HAP-1 (cell line): ENCODE results near the gene ESYT3.

Experiments used
- DNase-seq, 2 experiments: peaks; one replicate each; pipeline ENCODE4 v3.0.0-alpha.2; 2016 to 2020; ENCODE audit warnings: low spot score in 2 of 2
- H3K27me3 ChIP-seq: fragments of 250-450 bp; sonication (Bioruptor Pico); 2 replicates; pipeline ENCODE4 v1.5.1; 2020; ENCODE audit warnings: low read depth, mild to moderate bottlenecking, moderate library complexity
- H3K36me3 ChIP-seq: fragments of 250-450 bp; sonication (Bioruptor Pico); replicated peaks from 2 replicates; pipeline ENCODE4 v1.5.1; 2020; ENCODE audit warnings: mild to moderate bottlenecking
- H3K4me1 ChIP-seq: fragments of 250-450 bp; sonication (Bioruptor Pico); 2 replicates; pipeline ENCODE4 v1.5.1; 2020; ENCODE audit warnings: mild to moderate bottlenecking
- H3K4me3 ChIP-seq: fragments of 250-450 bp; sonication (Bioruptor Pico); 2 replicates; pipeline ENCODE4 v1.5.1; 2020; ENCODE audit warnings: mild to moderate bottlenecking, moderate library complexity
- H3K9me3 ChIP-seq: fragments of 250-450 bp; sonication (Bioruptor Pico); 2 replicates; pipeline ENCODE4 v1.5.1; 2020; ENCODE audit warnings: mild to moderate bottlenecking, moderate library complexity
- in situ Hi-C: fragments of 300-500 bp; cut with MboI; formaldehyde crosslinking; loops from 3 replicates; pipeline ENCODE4 v1.14.3; 2020; ENCODE audit warnings: low sequenced_read_pairs, inconsistent platforms, mixed read lengths

ESYT3 gene, protein sequence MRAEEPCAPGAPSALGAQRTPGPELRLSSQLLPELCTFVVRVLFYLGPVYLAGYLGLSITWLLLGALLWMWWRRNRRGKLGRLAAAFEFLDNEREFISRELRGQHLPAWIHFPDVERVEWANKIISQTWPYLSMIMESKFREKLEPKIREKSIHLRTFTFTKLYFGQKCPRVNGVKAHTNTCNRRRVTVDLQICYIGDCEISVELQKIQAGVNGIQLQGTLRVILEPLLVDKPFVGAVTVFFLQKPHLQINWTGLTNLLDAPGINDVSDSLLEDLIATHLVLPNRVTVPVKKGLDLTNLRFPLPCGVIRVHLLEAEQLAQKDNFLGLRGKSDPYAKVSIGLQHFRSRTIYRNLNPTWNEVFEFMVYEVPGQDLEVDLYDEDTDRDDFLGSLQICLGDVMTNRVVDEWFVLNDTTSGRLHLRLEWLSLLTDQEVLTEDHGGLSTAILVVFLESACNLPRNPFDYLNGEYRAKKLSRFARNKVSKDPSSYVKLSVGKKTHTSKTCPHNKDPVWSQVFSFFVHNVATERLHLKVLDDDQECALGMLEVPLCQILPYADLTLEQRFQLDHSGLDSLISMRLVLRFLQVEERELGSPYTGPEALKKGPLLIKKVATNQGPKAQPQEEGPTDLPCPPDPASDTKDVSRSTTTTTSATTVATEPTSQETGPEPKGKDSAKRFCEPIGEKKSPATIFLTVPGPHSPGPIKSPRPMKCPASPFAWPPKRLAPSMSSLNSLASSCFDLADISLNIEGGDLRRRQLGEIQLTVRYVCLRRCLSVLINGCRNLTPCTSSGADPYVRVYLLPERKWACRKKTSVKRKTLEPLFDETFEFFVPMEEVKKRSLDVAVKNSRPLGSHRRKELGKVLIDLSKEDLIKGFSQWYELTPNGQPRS

DNA sequence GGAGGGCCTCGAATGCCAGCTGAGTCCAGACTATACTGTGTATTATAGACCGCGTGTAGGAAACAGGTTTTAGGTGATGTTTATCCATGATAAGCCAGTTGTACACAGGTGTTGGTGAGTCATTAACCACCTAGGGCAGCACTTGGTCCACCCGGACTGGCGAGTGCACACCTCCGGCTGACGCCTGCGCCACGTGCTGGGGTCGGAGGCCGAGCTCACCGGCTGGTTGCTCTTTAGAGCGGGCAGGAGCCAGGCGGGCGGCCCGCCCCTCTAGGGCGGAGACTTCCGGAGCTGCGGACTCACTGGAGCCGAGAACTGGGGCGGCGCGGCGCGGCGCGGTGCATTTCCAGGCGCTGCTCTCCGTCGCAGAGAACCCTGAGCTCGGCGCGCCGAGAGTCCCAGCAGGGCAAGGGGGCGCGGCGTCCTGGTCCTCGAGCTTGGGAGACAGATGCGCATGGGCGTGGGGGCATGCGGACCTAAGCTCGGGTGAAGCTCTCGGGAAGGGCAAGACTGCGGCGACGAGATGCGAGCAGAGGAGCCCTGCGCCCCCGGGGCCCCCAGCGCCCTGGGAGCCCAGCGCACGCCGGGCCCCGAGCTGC, at the start of gene ESYT3:
TSS of gene ESYT3 (plus strand) at position 341 of the 599 bp plus-strand sequence. CDS start at position 524, 183 bp downstream.
- Histone ChIP-seq H3K27me3 (no peaks in the 10 kb centered on the region), H3K9me3 (peaks cover 5% of the 10 kb centered on the region; the same call in 1 of the 2 replicates), H3K4me1 (no peaks in the 10 kb centered on the region; the same call in 1 of the 2 replicates), H3K4me3 (peak within 1 kb of the TSS; percentile 32), H3K36me3 (no peaks in the 10 kb centered on the region)
- in situ Hi-C loops = no loop called here
- peak; percentile 39 to 84 for DNase-seq

DNA sequence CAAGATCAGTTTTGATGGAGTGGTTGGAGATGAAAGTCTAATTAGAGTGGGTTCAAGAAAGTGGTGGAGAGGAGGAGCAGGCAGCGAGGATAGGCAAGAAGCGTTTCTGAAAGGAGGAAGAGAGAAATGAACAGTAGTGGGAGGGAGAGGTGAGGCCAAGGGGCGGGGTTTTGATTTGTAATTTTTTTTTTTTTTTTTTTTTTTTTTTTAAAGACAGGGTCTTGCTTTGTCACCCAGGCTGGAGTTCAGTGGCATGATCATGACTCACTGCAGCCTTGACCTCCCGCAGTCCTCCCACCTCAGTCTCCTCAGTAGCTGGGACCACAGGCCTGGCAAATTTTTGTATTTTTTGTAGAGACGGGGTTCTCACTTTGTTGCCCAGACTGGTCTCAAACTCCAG, 49.4 kb upstream of the ESYT3 start:
- no peak overlapping the region for H3K4me3 ChIP-seq
- in situ Hi-C loops = no loop called here
- H3K36me3 ChIP-seq = no peaks in the 10 kb centered on the region
- DNase-seq = no peak
- H3K9me3 ChIP-seq = no peaks in the 10 kb centered on the region
- H3K4me1 ChIP-seq = peaks cover under 1% of the 10 kb centered on the region; the same call in 1 of the 2 replicates
- no peaks in the 10 kb centered on the region for H3K27me3 ChIP-seq

DNA sequence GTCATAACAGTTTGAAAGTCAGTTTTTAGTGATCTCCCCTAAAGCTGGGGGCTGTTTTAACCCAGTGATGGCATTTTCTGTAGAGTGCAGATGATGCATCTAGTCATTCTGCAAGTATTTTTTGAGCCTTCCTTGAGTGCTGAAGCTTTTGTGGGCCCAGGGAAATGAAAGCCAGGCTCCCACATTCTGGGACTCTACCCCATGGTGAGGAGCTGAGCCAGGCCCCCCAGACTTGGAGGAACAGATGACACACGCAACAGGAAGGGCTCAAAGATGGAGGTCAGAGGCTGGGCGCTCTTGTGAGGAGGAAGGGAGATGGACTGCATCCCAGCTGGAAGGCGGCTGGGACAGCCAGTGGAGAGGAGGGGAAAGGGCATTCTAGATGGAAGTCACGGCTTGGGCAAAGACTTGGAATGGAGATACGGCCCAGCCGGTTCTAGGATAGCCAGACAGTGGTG, 45.2 kb upstream of the ESYT3 start:
- no peaks in the 10 kb centered on the region for H3K4me1 ChIP-seq
- H3K27me3 ChIP-seq = no peaks in the 10 kb centered on the region
- no peaks in the 10 kb centered on the region for H3K36me3 ChIP-seq
- no peak overlapping the region for H3K4me3 ChIP-seq
- DNase-seq = no peak
- in situ Hi-C loops = no loop called here
- H3K9me3 ChIP-seq = no peaks in the 10 kb centered on the region

DNA sequence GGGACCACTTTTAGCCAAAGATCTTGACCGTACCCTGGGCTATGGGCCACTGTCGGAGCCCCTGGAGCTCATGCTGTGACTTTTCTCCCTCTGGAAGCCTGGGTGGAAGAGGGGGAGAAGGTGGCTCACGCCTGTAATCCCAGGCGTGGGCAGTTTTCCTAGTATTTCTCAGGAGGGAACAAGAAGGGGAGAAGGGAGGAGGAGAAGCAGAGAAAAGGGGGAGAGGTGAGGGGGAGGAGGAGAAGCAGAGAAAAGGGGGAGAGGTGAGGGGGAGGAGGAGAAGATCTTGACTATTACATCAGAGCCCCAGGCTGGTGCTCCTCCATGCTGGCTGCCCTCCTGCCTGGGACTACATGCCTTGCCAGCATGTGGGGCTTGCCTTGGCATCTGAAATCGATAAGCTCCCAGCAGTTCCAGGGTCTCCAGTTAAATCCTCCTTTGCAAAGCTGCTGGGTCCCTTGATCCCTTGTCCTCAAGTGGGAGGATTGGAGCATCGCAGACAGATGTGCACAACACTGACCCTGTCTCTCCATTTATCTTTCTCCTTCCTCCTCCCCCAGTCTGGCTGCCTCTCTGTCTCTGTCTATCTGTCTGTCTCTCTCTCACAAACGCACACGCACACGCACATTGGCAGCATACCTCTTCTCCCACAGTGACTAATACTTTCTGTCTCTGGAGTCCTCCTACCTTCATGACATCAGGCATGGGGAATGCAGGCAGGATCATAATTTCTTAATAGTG, 44.4 kb upstream of the ESYT3 start:
- no peaks in the 10 kb centered on the region for H3K9me3 ChIP-seq
- no peaks in the 10 kb centered on the region for H3K36me3 ChIP-seq
- in situ Hi-C loops = no loop called here
- no peaks in the 10 kb centered on the region for H3K27me3 ChIP-seq
- no peak overlapping the region for H3K4me3 ChIP-seq
- no peaks in the 10 kb centered on the region for H3K4me1 ChIP-seq
- DNase-seq = no peak

DNA sequence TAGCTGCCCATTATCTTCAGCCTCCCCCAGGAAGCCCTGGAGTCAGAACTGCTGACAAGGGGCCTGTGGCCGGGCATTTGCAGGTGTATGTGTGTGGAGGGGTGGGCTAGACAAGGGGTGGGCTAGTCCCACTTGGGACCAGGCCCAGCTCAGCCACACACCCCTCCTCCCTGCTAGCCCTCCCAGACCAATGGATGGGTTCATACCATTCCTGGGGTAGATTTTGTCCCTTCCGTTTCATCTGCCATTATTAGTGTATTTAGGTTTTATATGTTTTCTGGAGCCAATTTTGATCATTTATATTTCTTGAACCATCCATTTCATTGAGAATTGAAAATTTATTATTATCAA, 43.9 kb upstream of the ESYT3 start:
- in situ Hi-C loops = no loop called here
- H3K4me1 ChIP-seq = no peaks in the 10 kb centered on the region
- no peaks in the 10 kb centered on the region for H3K27me3 ChIP-seq
- no peaks in the 10 kb centered on the region for H3K36me3 ChIP-seq
- no peak for DNase-seq
- no peaks in the 10 kb centered on the region for H3K9me3 ChIP-seq
- H3K4me3 ChIP-seq = no peak overlapping the region

DNA sequence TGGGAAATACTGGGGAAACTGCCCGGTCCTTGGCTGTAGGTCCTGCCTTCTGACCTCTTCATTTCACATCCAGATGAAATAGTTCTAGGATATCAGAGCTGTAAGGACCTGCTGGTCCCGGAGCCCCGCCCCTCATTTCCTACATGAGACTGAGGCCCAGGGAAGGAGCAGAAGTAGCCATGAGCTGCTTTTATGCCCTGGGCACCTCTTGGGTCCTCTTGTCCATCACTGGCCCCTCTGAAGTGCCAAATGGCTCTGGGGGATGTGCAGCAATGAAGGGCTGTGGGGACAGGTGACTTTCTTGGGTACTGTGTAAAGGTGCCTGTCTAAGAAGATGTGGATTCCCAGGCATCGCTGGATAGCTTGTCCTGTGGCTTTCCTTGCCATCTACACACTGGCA, 40.3 kb upstream of the ESYT3 start:
- Histone ChIP-seq H3K9me3 (no peaks in the 10 kb centered on the region), H3K36me3 (no peaks in the 10 kb centered on the region), H3K27me3 (no peaks in the 10 kb centered on the region), H3K4me1 (no peaks in the 10 kb centered on the region), H3K4me3 (no peak overlapping the region)
- DNase-seq = no peak
- in situ Hi-C loops = no loop called here

DNA sequence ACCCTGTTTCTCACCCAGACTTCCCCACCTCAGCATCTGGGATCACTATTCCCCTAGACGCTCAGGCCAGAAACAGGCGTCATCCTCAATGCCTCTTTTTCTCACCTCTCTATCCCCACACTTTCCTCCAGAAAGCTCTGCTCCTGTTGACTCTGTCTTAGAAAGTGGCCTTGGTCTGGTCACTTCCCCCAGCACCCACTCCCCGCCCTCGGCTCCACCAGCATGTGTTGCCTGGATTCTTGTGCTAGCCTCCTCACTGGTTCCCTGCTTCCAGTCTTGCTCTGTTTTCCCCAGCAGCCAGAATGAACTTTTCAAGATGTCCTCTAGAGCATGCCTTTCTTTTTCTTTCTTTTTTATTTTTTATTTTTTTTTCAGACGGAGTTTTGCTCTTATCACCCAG, 39.7 kb upstream of the ESYT3 start:
- H3K27me3 ChIP-seq = no peaks in the 10 kb centered on the region
- no peak for DNase-seq
- H3K4me3 ChIP-seq = no peak overlapping the region

DNA sequence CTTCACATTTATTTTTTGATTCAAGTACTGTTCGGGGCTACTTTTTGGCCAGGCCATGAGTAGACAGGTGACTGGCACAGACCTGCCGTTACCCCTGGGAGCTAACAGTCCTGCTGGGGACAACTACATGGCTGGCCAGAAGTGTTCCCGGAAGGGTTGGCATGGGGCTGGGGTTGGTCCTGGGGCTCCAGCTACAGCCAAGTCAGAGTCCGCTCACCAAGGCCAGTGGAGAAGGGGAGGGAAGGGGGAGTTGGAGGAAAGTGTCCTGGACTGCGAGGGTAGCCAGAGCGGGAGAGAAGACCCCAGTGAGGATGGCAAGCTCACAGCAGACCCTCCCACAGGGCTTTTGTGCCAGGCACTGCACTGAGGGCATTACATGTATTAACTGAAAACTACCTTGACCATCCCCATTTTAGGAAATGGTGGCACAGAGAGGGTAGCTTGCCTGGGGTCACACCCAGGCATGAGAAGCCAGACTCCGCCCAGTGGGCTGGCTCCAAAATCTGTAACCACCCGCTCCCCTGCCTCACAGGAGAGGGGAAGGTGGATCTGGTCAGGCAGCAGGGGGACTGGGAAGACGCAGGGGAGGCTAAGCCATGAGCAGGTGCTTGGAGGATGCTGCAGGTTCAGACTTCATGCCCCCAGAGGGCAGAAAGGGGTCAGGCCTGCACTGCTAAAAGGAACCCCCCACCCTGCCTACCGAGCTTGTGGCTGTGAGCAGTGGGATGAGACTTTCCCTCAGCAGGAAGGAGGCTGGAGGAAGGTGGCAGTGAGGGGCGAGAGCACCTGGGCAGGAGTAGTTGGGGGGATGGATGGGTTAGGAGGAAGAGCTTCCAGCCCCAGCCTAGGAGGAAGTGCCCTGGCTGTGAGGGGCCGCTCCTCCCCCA, 38.3 kb upstream of the ESYT3 start:
- DNase-seq = no peak
- no peaks in the 10 kb centered on the region for H3K4me1 ChIP-seq
- H3K36me3 ChIP-seq = no peaks in the 10 kb centered on the region
- in situ Hi-C loops = no loop called here
- no peak overlapping the region for H3K4me3 ChIP-seq
- H3K27me3 ChIP-seq = no peaks in the 10 kb centered on the region
- no peaks in the 10 kb centered on the region for H3K9me3 ChIP-seq

More for the DNA sequence above, 39.7 kb upstream of the ESYT3 start:
- Histone ChIP-seq H3K36me3 (no peaks in the 10 kb centered on the region), H3K4me1 (no peaks in the 10 kb centered on the region), H3K9me3 (no peaks in the 10 kb centered on the region)
- in situ Hi-C loops = no loop called here

DNA sequence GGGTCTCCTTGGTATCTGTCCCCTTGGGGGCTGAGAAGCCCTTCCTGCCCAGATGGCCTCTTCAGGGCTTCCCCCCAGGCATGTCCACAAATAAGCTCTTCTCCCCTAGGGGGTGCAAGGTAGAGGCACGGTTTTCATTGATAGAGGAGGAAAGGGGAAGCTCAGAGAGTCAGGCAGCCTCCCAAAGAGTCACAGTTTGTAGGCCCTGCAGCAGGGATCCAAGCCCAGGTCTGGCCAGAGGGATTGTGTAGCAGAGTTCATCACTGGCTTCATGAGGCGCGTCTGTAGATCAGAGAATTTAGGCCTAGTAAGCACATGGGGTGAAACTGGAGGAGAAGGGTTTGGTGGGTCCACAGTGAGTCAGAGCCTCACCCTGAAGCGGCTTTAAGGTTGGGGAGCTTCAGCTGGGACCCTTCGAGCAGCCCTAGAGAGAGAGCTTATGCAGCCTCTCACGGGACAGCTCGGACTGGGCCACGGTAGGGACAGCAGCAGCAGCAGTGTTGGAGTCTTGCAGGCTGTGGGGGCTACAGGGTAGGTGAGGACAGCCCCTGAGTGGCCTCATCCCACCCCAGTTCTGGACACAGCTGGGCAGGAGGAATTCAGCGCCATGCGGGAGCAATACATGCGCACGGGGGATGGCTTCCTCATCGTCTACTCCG, 37.5 kb upstream of the ESYT3 start:
- H3K27me3 ChIP-seq = no peaks in the 10 kb centered on the region
- in situ Hi-C loops = no loop called here
- H3K4me3 ChIP-seq = no peak overlapping the region
- no peaks in the 10 kb centered on the region for H3K36me3 ChIP-seq
- no peak for DNase-seq
- H3K4me1 ChIP-seq = no peaks in the 10 kb centered on the region
- no peaks in the 10 kb centered on the region for H3K9me3 ChIP-seq

DNA sequence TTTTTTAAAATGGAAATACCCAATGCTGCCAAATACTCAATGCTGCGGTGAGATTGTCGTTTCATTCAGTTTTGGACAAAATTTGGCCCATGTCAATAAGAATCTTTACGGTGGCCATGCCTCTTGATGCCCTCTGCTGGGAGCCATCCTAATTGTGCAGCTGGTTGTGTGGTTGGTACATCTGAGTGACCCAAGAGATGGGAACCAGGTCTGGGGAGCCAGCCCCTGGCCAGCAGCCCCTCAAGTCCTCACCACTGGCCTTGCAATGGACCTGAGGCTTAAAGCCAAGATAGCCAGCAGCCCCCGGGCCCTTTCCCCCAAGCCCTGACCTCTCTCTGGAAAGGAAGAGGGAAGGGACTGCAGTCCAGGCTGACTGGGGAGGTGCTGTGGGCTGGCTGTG, 36.4 kb upstream of the ESYT3 start:
- no peaks in the 10 kb centered on the region for H3K27me3 ChIP-seq
- no peak for DNase-seq
- H3K4me1 ChIP-seq = no peaks in the 10 kb centered on the region
- H3K9me3 ChIP-seq = no peaks in the 10 kb centered on the region
- in situ Hi-C loops = no loop called here
- H3K4me3 ChIP-seq = no peak overlapping the region
- H3K36me3 ChIP-seq = no peaks in the 10 kb centered on the region

DNA sequence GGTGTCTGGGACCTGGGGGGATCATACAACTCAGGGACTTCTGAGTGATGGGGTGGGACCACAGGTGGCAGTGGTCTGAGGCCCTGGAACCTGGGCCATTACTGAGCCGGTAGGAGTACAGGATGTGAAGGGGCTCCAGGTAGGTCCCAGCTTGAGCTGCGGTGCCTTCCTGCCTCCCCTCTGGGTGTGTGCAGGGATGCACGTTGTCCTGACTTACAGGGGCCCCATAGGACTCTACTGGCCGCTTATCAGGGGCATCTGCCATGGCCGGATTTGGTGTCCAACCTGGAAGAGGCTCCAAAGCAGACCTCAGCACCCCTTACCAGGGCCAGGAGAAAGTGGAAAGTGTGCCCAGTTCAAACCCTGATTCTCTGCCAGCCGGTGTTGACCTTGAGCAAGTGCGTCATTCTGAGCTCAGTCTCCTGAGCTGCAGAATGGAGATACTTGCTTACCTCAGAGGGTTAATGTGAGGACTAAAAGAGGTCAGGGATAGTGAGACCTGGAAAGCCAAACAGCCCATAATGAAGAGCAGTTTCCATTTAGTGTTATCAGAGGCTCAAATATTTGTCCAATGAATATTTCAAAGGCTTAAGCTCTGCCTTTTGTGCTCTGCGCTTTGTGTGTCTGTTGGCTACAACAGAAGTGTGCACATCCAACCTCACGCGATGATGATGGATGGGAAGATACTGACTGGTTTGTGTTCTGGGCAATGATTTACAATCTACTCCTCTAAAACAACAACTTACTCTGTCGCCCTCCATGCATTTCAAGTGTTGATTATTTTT, 35.4 kb upstream of the ESYT3 start:
- Histone ChIP-seq H3K36me3 (no peaks in the 10 kb centered on the region), H3K4me1 (no peaks in the 10 kb centered on the region), H3K9me3 (no peaks in the 10 kb centered on the region), H3K27me3 (no peaks in the 10 kb centered on the region), H3K4me3 (no peak overlapping the region)
- no peak for DNase-seq
- in situ Hi-C loops = no loop called here

DNA sequence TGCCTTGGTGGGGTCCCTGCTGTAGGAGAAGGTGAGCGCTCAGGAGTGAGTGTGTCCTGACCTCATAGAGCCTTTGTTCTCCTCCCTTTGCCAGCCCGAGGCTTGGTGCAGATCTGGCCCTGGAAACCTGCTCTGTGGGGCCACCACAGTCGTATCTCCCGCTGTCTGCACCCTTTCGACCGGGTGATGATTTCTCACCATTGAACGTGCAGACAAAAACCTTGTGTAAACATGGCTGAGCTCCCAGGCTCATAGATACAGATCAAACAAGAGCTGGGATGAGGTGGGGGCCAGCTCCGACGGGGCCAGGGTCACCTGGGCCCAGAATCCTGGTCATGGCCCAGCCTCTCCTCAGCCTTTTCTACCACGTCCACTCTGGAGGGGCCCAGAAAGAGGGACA, 34.6 kb upstream of the ESYT3 start:
- DNase-seq = no peak
- no peaks in the 10 kb centered on the region for H3K9me3 ChIP-seq
- H3K4me1 ChIP-seq = no peaks in the 10 kb centered on the region
- H3K27me3 ChIP-seq = no peaks in the 10 kb centered on the region
- H3K36me3 ChIP-seq = no peaks in the 10 kb centered on the region
- in situ Hi-C loops = no loop called here
- H3K4me3 ChIP-seq = no peak overlapping the region
